HFFc6 (cell line): ENCODE measurements around the gene MEF2A. TPM values are rescaled to one million over a fixed set of nuclear protein-coding genes. Genes with fewer than 3 reads are reported as not detected.

Experiments
- DNase-seq: peaks from one replicate; pipeline ENCODE4 v3.0.0-alpha.2; 2018
- H3K27ac Mint-ChIP-seq: 2 replicates; pipeline ENCODE4 v1.8.0; 2020; ENCODE audit warnings: mild to moderate bottlenecking, mixed read lengths
- H3K27me3 Mint-ChIP-seq: 2 replicates; pipeline ENCODE4 v1.8.0; 2021; ENCODE audit warnings: mild to moderate bottlenecking, moderate library complexity, mixed read lengths; ENCODE audit not compliant: insufficient read depth
- H3K36me3 Mint-ChIP-seq: 2 replicates; pipeline ENCODE4 v1.8.0; 2021; ENCODE audit warnings: low read depth, mixed read lengths
- H3K4me1 Mint-ChIP-seq: 2 replicates; pipeline ENCODE4 v1.8.0; 2020; ENCODE audit warnings: low read depth, mixed read lengths
- H3K4me3 Mint-ChIP-seq: 2 replicates; pipeline ENCODE4 v1.8.0; 2020; ENCODE audit warnings: mild to moderate bottlenecking, moderate library complexity, mixed read lengths
- H3K9me3 Mint-ChIP-seq: 2 replicates; pipeline ENCODE4 v1.8.0; 2020; ENCODE audit warnings: mild to moderate bottlenecking, mixed read lengths
- total RNA-seq, 6 experiments: library from RNA; stranded (reverse); fragmentation: NEBNext Ultra II Directional; extraction: Animal tissue kit (Norgen Biotek cat#: 25700); gene quantifications; 2 replicates in 1 of 6; 3 replicates in 5 of 6; pipeline ENCODE4 v1.2.3, GENCODE V29; 2021
- TF ChIP-seq, protein P1 (sequence below): fragments of 200-600 bp; sonication (generic); IDR thresholded peaks from 2 replicates; pipeline ENCODE4 v1.5.0; 2021; ENCODE audit warnings: antibody characterized with exemption, mild to moderate bottlenecking

Gene MEF2A
- total RNA-seq, 6 experiments from 2014 or later, result 22.8 to 25.8 (median 24.0) TPM

DNA sequence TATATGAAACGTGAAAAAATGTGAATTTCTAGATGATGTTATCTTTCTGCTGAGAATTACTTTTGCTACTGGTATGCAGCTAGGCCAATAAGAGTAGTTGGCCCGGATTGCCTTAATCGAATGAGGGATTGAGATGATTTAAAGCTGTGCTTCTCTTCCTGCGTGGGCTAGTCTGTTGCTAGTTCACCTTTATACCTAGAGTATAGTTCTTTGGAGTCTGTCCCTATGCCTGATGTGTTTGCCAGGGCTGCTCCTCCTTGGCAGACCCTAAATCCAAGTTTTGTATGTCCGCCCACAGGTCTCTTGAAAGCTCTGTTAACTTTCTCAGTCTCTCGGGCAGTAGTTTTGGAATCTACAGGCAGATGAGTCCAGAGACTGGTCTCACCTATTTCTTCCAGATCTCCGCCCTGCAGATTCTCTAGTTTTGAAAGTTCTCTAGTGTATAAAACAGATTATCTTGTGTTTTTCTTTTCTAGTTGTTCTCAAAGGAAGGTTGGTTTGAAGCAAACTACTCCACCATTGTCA is 64.9 kb downstream of the MEF2A start:
- DNase-seq, result no peak
- Mint-ChIP-seq H3K4me3 (no peak overlapping the region), H3K27me3 (no peaks in the 10 kb centered on the region), H3K4me1 (peaks cover 38% of the 10 kb centered on the region), H3K9me3 (no peaks in the 10 kb centered on the region), H3K27ac (no peak overlapping the region), H3K36me3 (peaks cover 32% of the 10 kb centered on the region)
- TF ChIP-seq, protein P1, sequence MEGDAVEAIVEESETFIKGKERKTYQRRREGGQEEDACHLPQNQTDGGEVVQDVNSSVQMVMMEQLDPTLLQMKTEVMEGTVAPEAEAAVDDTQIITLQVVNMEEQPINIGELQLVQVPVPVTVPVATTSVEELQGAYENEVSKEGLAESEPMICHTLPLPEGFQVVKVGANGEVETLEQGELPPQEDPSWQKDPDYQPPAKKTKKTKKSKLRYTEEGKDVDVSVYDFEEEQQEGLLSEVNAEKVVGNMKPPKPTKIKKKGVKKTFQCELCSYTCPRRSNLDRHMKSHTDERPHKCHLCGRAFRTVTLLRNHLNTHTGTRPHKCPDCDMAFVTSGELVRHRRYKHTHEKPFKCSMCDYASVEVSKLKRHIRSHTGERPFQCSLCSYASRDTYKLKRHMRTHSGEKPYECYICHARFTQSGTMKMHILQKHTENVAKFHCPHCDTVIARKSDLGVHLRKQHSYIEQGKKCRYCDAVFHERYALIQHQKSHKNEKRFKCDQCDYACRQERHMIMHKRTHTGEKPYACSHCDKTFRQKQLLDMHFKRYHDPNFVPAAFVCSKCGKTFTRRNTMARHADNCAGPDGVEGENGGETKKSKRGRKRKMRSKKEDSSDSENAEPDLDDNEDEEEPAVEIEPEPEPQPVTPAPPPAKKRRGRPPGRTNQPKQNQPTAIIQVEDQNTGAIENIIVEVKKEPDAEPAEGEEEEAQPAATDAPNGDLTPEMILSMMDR, result no peak

DNA sequence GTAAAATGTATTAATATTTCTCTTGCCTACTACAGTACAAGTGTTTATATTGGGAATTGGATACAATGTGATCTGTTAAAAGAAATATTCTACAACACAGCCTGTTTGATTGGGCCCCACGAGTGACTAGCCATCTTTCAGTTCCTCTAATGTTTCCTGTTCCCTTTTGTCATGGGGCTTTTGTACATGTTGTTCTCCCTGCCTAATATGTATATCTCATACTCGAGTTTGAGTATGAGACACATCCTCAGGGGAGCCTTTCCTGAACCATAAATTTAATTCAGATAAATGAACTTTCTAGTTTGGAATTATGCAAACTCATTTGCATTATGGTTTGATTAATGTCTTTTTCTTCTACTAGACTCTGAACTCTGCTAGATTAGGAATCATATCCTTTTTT is 65.5 kb downstream of the MEF2A start:
- no peak for DNase-seq
- Mint-ChIP-seq H3K4me1 (peaks cover 38% of the 10 kb centered on the region), H3K36me3 (peaks cover 32% of the 10 kb centered on the region)

DNA sequence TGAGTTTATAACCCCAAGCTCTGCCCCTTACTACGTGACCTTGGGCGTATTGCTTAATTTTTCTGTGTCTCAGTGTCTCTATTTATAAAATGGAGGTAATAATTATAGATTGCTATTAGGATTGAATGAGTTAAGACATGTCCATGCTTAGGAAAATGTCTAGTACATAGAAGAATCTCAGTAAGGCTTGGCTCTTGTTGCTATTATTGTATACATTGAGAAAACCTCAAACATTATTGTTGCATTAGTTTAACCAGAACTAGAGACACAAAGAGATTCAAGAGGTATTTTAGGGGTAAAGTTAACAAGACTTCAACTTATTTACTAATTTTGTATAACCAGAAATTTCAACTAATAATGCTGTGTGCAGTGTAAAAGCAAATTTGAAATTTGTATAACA is 66.7 kb downstream of the MEF2A start:
- Mint-ChIP-seq H3K9me3 (0 out of 2 replicates have a peak, but pooled peaks cover 4% of the 10 kb centered on the region), H3K4me3 (no peak overlapping the region)
- TF ChIP-seq, protein P1, result no peak

More for the DNA sequence above, 65.5 kb downstream of the MEF2A start:
- TF ChIP-seq, protein P1, result no peak
- Mint-ChIP-seq H3K9me3 (no peaks in the 10 kb centered on the region), H3K27me3 (no peaks in the 10 kb centered on the region), H3K27ac (no peak overlapping the region; the same call in 1 of the 2 replicates), H3K4me3 (no peak overlapping the region)

DNA sequence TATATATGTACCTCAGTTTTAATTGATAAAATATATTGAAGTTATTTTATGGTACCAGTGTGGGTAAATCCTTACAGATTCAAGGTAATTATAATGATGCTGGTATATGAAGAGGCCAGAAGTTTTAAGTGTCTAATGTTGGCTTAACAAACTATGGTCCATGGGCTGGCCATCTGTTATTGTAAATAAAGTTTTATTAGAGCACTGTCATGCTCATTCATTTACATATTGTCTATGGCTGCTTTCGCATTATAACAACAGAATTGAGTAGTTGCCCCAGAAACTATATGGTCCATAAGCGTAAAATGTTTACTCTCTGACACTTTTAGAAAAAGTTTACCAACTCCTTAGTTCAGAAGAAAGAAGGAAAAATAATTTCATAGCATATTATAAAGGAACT is 67.9 kb downstream of the MEF2A start:
- Mint-ChIP-seq H3K9me3 (0 out of 2 replicates have a peak, but pooled peaks cover 4% of the 10 kb centered on the region), H3K27me3 (no peaks in the 10 kb centered on the region), H3K36me3 (peaks cover 38% of the 10 kb centered on the region)

More for the DNA sequence above, 66.7 kb downstream of the MEF2A start:
- peaks cover 34% of the 10 kb centered on the region for H3K36me3 Mint-ChIP-seq
- H3K27me3 Mint-ChIP-seq, result no peaks in the 10 kb centered on the region
- H3K4me1 Mint-ChIP-seq, result peaks cover 30% of the 10 kb centered on the region
- no peak for DNase-seq
- H3K27ac Mint-ChIP-seq, result no peak overlapping the region

DNA sequence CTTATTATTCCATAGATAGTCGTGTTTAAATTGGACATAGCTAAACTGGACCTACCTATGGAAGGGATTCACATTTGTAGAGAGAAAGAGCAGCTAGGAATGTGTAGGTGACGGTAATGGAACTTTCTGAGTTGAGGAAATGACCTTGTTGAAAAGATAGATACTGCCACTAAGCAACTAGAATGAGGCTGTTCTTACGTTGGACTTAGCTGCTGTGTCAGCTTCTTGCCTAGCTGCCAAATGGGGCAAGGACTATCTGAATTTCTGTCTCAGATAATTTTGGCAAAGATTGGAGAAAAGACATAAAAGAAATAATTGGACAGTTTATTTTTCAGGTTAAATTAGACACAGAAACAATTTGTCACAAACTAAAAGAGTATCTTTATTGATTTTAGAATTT is 68.8 kb downstream of the MEF2A start:
- peaks cover 38% of the 10 kb centered on the region for H3K36me3 Mint-ChIP-seq
- no peak for DNase-seq
- H3K4me3 Mint-ChIP-seq, result no peak overlapping the region
- 0 out of 2 replicates have a peak, but pooled peaks cover 4% of the 10 kb centered on the region for H3K9me3 Mint-ChIP-seq
- no peaks in the 10 kb centered on the region for H3K27me3 Mint-ChIP-seq
- no peak overlapping the region for H3K27ac Mint-ChIP-seq
- peaks cover 30% of the 10 kb centered on the region for H3K4me1 Mint-ChIP-seq
- TF ChIP-seq, protein P1, result no peak

More for the DNA sequence above, 67.9 kb downstream of the MEF2A start:
- H3K4me1 Mint-ChIP-seq, result peaks cover 30% of the 10 kb centered on the region
- H3K4me3 Mint-ChIP-seq, result no peak overlapping the region
- DNase-seq, result no peak
- no peak overlapping the region for H3K27ac Mint-ChIP-seq
- TF ChIP-seq, protein P1, result no peak
